Chondrocyte (in vitro differentiated cells): Measurements from ENCODE around the gene MACROH2A1. TPM values are rescaled to one million over a fixed set of nuclear protein-coding genes. Genes with fewer than 3 reads are reported as not detected.

Experiments
- DNase-seq: peaks from one replicate; pipeline ENCODE4 v3.0.0; 2021; ENCODE audit warnings: mixed read lengths, low spot score
- H3K27ac Mint-ChIP-seq: one replicate; pipeline ENCODE4 v1.8.0; 2021; ENCODE audit warnings: mild to moderate bottlenecking, moderate library complexity, mixed read lengths; ENCODE audit not compliant: unreplicated experiment
- H3K27me3 Mint-ChIP-seq: 2 replicates; pipeline ENCODE4 v1.8.0; 2021; ENCODE audit warnings: low read depth, mixed read lengths
- H3K36me3 Mint-ChIP-seq: 2 replicates; pipeline ENCODE4 v1.8.0; 2021; ENCODE audit warnings: low read depth, mixed read lengths
- H3K4me1 Mint-ChIP-seq: 2 replicates; pipeline ENCODE4 v1.8.0; 2021; ENCODE audit warnings: low read depth, mild to moderate bottlenecking, mixed read lengths
- H3K4me3 Mint-ChIP-seq: one replicate; pipeline ENCODE4 v1.8.0; 2021; ENCODE audit warnings: mild to moderate bottlenecking, moderate library complexity, mixed read lengths; ENCODE audit not compliant: unreplicated experiment
- H3K9me3 Mint-ChIP-seq: 2 replicates; pipeline ENCODE4 v1.8.0; 2021; ENCODE audit warnings: low read depth, mixed read lengths
- total RNA-seq: library from RNA; stranded (reverse); gene quantifications from 3 replicates; pipeline ENCODE4 v1.2.1, GENCODE V29; 2021
- TF ChIP-seq, protein P1 (sequence below): fragments of 200-600 bp; sonication (generic); IDR thresholded peaks from 2 replicates; pipeline ENCODE4 v1.5.0; 2021; ENCODE audit warnings: antibody characterized with exemption, mild to moderate bottlenecking, moderate library complexity

MACROH2A1 gene
- total RNA-seq, 1 donor from 2014 or later, result 100 TPM

DNA sequence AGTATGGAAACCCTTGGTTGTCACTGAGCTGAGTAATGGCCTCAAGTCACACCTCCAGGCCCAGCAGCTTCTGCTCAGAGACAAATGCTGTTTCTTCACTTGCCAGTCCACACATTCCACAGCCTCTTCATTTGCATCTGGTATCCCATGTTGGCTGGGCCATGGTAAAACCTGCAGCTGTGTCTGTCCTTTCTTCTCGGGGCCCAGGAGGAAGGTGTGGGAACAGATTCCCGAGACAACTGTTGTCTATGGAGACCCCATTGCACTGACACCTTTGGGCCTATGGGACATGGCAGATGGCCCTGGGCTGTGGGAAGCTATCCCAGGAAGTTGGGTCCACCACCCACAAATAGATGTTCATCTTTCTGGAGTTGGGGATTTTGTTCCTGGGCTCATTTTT, 85.1 kb downstream of the MACROH2A1 start:
- no peak overlapping the region for H3K27ac Mint-ChIP-seq
- no peak overlapping the region for H3K4me3 Mint-ChIP-seq
- H3K27me3 Mint-ChIP-seq, result peaks cover 4% of the 10 kb centered on the region
- TF ChIP-seq, protein P1, sequence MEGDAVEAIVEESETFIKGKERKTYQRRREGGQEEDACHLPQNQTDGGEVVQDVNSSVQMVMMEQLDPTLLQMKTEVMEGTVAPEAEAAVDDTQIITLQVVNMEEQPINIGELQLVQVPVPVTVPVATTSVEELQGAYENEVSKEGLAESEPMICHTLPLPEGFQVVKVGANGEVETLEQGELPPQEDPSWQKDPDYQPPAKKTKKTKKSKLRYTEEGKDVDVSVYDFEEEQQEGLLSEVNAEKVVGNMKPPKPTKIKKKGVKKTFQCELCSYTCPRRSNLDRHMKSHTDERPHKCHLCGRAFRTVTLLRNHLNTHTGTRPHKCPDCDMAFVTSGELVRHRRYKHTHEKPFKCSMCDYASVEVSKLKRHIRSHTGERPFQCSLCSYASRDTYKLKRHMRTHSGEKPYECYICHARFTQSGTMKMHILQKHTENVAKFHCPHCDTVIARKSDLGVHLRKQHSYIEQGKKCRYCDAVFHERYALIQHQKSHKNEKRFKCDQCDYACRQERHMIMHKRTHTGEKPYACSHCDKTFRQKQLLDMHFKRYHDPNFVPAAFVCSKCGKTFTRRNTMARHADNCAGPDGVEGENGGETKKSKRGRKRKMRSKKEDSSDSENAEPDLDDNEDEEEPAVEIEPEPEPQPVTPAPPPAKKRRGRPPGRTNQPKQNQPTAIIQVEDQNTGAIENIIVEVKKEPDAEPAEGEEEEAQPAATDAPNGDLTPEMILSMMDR, result no peak
- no peaks in the 10 kb centered on the region for H3K9me3 Mint-ChIP-seq
- H3K4me1 Mint-ChIP-seq, result peaks cover 14% of the 10 kb centered on the region
- H3K36me3 Mint-ChIP-seq, result no peaks in the 10 kb centered on the region
- no peak for DNase-seq

DNA sequence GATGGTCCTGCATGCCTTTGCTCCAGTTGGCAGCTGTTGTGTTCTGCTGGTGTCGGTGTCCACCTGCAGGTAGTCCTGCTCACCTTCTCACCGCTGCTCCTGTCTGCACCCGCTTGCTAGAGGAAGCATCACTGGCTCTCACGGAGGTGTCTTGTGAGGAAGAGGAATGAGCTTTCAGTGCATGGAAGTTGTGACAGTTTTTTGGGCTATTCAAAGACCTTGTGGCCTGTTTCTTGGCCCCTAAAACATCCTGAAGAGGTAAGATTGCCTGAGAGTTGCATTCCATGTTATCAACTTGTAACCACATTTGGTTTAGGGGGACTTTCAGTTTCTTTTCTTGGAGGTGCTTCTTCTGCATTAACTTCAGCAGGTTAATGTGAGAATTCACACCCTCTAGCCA, 85.6 kb downstream of the MACROH2A1 start:
- Mint-ChIP-seq H3K4me1 (peaks cover 19% of the 10 kb centered on the region), H3K9me3 (no peaks in the 10 kb centered on the region), H3K27ac (no peak overlapping the region), H3K4me3 (no peak overlapping the region), H3K36me3 (no peaks in the 10 kb centered on the region), H3K27me3 (peaks cover 4% of the 10 kb centered on the region)
- DNase-seq, result no peak
- TF ChIP-seq, protein P1, result no peak

DNA sequence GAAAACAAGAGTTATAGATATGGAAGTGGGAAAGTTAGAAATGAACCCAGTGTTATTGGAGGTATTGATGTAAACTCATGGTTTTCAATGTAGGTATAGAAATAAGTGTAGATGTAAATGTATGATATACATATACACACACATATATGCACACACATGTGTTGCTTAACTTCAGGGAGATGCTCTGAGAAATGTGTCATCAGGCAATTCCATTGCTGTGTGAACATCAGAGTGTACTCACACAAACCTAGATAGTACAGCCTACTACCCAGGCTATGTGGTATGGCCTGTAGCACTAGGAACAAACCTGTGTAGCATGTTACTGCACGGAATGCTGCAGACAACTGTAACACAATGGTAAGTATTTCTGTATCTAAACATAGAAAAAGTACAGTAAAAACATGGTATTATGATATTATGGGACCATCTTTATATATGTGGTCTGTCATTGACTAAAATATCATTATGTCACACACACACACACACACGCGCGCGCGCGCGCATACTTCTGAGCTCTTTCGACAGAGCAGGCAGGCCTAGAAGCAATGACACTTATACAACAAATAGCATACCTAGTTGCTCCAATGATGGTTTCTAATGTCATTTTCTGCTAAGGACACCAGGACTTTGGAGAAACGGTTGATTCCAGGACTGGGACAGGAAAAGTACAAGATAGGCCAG, 86.6 kb downstream of the MACROH2A1 start:
- TF ChIP-seq, protein P1, result no peak
- Mint-ChIP-seq H3K4me1 (peaks cover 22% of the 10 kb centered on the region), H3K27ac (no peak overlapping the region), H3K4me3 (no peak overlapping the region), H3K9me3 (no peaks in the 10 kb centered on the region), H3K27me3 (peaks cover 3% of the 10 kb centered on the region), H3K36me3 (no peaks in the 10 kb centered on the region)
- DNase-seq, result no peak

DNA sequence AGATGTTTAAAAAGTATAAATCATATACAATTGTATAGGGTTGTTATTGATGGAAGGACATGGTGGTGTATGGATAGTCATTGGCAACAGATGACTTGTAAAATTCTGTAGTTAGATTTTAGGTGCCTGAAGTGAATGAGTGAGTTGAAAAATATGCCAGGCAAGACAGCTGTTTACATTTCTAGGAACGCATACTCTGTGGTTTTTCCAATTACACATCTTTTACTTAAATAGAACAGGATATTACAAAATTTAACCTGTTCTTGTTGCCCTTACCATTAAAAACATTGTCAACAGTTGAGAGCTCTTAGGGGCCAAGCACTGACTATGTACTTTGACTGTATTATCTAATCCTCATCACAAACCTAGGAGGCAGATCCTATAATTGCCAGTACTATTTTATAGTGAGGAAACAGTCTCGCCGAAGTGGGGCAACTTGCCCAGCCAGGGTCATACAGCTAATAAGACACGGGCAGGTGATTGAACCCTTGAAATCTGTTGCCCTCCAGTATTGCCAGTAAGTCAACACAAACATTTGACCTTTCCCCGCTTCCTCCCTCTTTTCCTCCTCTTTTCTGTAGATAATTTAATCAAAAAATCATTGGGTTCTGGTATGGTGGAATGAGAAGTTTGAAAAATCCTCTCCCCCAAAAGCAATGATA, 88.6 kb downstream of the MACROH2A1 start:
- Mint-ChIP-seq H3K9me3 (no peaks in the 10 kb centered on the region), H3K27me3 (no peaks in the 10 kb centered on the region), H3K27ac (no peak overlapping the region), H3K36me3 (no peaks in the 10 kb centered on the region), H3K4me1 (peaks cover 22% of the 10 kb centered on the region), H3K4me3 (no peak overlapping the region)
- TF ChIP-seq, protein P1, result no peak
- no peak for DNase-seq

DNA sequence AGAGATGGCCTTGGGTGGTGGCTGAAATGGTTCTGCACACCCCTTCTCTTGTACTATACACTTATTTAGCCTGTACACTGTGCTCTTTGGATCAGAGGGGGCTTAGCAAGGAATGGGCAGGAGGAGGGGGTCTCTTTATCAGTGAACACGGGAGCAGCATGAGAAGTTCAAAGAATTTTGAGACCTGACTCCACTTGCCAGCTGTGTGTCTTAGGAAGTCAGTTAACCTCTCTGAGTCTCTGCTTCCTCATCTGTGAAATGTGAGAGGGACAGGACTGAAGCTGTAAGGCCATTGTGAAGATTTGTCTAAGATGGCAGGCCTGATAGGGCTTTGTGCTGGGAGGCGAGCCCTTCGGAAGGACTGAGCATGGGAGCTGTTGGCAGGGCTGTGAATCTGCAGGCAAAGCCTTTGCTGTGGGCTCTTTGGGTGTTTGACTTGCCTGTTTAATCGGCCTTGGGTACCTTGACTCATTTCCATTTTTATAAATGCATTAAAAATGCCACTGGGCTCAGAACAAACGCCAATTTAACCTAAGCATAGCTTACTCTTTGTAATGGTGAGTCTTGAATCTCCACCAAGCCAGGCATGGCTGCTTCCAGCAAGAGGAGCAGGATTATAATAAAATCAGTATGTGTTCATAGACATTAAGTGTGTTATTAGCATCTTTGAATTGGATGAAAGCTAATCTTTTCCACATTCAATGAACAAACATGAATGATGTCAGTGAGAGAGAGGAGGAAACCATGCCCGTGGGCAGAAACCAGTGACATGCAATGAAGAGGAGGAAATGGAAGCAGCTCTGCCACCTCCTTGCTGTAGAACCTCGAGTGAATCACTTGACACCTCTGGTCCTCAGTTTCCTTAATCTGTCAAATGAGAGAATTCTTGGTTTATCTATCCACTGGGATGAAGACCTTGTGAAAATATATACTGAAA, 89.4 kb downstream of the MACROH2A1 start:
- H3K27ac Mint-ChIP-seq, result peak overlapping the region; percentile 63

More for the DNA sequence above, 89.4 kb downstream of the MACROH2A1 start:
- Mint-ChIP-seq H3K27me3 (no peaks in the 10 kb centered on the region), H3K36me3 (no peaks in the 10 kb centered on the region), H3K4me1 (peaks cover 22% of the 10 kb centered on the region), H3K4me3 (no peak overlapping the region), H3K9me3 (no peaks in the 10 kb centered on the region)
- no peak for DNase-seq
- TF ChIP-seq, protein P1, result no peak
